GM12864 (cell line): Measurements from ENCODE around the gene SERINC3.
"Not testable (repeated sequence)": the region's sequence is repeated elsewhere in the genome, so short reads cannot be mapped to it uniquely, and the experiment has no call there.

Source experiments
- DNase-seq: peaks from one replicate; pipeline ENCODE4 v3.0.0-alpha.2; 2011; ENCODE audit warnings: low read depth
- H3K4me3 ChIP-seq: 2 replicates; pipeline ENCODE4 v1.5.1; 2011; ENCODE audit warnings: mild to moderate bottlenecking, low read depth, low read length, control low read depth
- TF ChIP-seq, protein P1 (sequence below): IDR thresholded peaks from 2 replicates; pipeline ENCODE4 v1.5.1; 2011; ENCODE audit warnings: low read depth, mild to moderate bottlenecking, moderate library complexity, low read length, control low read depth, inconsistent platforms; ENCODE audit errors: missing control alignments

Gene SERINC3

DNA sequence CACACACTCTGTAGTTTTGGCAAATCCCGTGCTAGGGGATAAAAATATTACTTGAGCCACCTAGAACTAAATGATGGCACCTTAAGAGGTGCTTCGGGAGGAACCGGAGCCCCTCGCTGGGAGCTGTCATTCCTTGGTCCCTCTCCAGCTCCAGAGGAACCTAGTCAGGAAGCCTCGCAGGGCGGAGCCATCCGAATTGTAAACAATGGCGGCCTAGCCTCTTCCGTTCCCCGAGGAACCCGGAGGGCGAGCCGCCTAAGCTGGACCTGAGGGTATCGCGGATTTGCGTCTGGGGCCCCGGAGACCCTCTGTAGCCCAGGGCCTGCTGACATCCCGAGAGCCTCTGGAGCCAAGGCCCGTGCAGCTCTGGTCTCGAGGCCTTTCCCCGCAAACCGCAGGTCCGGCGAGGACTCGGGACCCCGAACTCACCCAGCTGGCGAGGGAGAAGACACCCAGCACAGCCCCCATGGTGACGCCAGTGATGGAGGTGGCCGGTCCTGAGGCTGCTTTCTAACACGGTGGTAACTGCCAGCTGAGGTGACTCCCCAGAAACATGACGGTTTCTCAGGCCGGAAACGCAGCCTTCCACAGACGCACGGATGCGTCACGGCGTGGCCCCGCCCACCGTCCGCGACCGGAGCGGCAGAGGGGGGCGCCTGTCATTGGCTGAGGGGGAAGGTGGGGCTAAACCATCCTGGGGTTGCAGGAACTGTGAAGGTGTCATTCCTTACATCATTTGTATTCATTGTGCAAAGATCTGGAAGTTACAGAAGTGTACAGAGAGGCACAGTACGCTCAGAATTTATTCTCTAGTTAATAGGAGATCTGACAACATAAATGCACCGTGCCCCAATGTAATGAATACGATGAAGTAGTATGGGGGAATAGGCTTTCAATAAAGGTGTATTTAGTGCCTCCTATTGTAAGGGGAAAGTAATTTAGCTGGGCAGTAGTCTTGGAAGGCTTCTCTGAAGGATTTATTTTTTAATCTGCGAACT lies at the start of gene SERINC3:
TSS of gene SERINC3 (minus strand) at position 587 of the 998 bp plus-strand sequence. CDS start at position 468, 119 bp downstream.
- TF ChIP-seq, protein P1, sequence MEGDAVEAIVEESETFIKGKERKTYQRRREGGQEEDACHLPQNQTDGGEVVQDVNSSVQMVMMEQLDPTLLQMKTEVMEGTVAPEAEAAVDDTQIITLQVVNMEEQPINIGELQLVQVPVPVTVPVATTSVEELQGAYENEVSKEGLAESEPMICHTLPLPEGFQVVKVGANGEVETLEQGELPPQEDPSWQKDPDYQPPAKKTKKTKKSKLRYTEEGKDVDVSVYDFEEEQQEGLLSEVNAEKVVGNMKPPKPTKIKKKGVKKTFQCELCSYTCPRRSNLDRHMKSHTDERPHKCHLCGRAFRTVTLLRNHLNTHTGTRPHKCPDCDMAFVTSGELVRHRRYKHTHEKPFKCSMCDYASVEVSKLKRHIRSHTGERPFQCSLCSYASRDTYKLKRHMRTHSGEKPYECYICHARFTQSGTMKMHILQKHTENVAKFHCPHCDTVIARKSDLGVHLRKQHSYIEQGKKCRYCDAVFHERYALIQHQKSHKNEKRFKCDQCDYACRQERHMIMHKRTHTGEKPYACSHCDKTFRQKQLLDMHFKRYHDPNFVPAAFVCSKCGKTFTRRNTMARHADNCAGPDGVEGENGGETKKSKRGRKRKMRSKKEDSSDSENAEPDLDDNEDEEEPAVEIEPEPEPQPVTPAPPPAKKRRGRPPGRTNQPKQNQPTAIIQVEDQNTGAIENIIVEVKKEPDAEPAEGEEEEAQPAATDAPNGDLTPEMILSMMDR, result peak; percentile 22
- DNase-seq, result peak; percentile 77

DNA sequence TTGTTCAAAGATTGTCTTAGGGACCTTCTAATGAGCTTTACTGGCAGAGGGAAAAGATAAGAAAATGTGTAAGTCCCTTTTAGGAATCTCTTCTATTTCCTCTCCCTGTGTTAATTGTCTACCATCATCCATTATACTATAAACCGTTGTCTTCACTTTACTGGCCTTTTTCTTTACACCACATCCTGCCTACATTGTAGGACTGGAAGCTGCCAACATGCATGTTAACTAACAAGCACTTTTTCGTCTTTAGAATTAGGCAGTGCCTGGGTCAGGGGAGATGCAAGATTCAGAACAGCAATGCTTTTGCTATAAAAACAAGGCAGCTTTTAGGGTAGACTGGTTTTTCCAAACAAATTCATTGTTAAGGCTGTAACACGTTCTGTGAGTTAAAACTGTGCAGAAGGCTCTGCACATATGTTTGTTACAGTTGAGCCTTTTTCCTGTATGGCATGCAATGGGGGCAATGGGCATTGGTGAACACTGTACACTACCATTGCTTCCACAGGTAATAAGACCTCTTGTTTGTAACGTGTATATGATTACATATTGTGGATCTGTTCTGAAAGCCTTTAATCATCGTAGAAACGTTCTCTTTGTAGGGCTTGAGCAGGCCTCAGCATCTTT lies 49.6 kb upstream of the SERINC3 start:
- no peak for DNase-seq
- no peak overlapping the region for H3K4me3 ChIP-seq
- TF ChIP-seq, protein P1, result no peak

More for the DNA sequence above, at the start of gene SERINC3:
- H3K4me3 ChIP-seq, result peak within 1 kb of the TSS; percentile 100

DNA sequence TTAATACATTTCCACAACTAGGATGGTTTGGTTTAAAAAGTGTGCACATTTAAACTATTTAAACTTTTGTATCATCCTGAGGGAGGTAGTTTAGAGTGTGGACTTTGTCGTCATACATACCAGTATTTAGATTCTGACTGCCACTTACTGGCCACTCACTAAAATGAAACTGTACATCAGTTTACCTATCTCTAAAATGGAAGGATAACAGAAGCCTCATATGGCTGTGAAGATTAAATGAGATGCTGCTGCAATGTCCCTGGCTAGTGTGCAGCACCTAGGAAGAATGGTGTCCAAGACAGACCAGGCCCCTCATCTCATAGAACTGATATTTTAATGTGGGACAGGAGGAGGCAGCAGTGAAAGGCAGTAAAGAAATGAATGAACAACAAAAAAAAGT lies 48.5 kb upstream of the SERINC3 start:
- TF ChIP-seq, protein P1, result no peak
- DNase-seq, result no peak
- H3K4me3 ChIP-seq, result no peak overlapping the region

DNA sequence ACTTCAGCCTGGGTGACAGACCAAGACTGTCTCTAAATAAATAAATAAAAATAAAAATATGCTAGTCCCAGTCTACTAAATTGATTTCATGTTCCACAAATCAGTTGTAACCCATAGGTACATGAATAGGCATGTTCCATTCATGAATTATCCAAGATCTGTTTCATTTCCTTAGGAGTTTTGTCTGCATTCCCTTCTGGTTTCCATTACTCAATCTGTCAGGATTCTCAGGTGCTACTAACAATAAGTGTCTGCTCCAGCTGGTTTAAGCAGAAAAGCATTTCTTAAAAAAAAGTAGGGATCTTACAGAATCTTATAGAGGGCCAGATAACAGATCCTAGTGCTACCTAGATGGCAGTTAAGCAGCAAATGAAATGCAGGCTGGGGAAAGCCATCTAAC lies 44.9 kb upstream of the SERINC3 start:
- DNase-seq, result no peak
- no peak overlapping the region for H3K4me3 ChIP-seq
- TF ChIP-seq, protein P1, result no peak

DNA sequence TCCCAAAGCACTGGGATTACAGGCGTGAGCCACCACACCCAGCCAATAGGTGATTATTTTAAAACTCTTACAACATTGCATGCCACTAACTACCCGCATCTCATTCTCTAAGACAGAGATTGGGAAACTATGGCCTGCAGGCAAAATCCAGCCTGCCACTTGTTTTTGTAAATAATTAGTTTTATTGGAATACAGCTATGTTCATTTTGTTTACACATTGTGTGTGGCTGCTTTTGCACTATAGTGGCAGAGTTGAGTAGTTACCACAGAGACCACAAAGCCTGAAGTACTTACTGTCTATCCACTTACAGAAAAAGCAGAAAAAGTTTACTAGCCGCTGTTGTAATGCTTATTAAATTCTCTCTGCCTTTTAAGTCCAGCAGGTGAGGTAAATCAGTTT lies 44.1 kb upstream of the SERINC3 start:
- DNase-seq, result no peak
- TF ChIP-seq, protein P1, result no peak
- no peak overlapping the region for H3K4me3 ChIP-seq

DNA sequence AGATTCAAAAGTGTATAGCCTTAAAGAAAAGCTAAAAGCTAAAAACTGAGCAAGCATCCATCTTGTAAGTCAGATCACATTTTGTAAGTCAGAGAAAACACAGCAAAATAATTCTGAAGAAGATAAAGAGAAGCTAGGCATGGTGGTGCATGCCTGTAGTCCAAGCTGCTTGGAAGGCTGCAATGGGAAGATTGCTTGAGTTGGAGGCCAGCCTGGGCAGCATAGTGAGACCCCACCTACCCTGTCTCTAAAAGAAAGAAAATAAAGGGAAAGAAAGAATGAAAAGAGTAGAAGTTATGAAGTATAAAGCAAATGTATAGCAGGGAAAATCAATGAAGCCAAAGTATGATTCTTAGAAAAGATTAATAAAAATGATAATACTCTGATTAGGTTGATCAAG lies 40.0 kb upstream of the SERINC3 start:
- no peak for DNase-seq
- TF ChIP-seq, protein P1, result no peak
- H3K4me3 ChIP-seq, result no peak overlapping the region

DNA sequence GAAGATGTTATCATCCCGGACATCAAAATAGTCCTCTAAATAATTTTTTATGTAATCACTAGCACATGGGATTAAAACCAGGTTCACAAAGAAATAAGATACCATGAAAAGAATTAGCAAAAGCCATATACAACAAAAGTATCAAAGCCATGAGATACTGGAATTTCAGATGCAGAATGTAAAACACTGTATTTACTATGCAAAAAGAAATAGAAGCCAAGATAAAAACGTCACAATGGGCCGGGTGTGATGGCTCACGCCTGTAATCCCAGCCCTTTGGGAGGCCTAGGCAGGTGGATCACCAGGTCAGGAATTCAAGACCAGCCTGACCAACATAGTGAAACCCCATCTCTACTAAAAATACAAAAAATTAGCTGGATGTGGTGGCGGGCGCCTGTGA lies 38.9 kb upstream of the SERINC3 start:
- DNase-seq, H3K4me3 ChIP-seq: not testable (repeated sequence)
